Osteoblast (primary cell): ENCODE measurements around the gene JMJD1C. TPM values are rescaled to one million over a fixed set of nuclear protein-coding genes. Genes with fewer than 3 reads are reported as not detected.
"Not testable (repeated sequence)": the region's sequence is repeated elsewhere in the genome, so short reads cannot be mapped to it uniquely, and the experiment has no call there.

Experiments used
- DNase-seq: peaks from one replicate; pipeline ENCODE4 v3.0.0; 2011; ENCODE audit warnings: low spot score, mixed read lengths; ENCODE audit not compliant: insufficient read length; ENCODE audit errors: missing footprints
- H2AFZ ChIP-seq: 2 replicates; pipeline ENCODE4 v1.6.0; 2011; ENCODE audit warnings: mild to moderate bottlenecking, low read length
- H3K27ac ChIP-seq: 2 replicates; pipeline ENCODE4 v1.5.1; 2011; ENCODE audit warnings: mild to moderate bottlenecking, low read depth, low read length, moderate library complexity
- H3K27me3 ChIP-seq: 2 replicates; pipeline ENCODE4 v1.6.0; 2012; ENCODE audit warnings: mild to moderate bottlenecking, control low read depth, inconsistent platforms, low read length, moderate library complexity; ENCODE audit not compliant: insufficient read depth
- H3K36me3 ChIP-seq: 2 replicates; pipeline ENCODE4 v1.5.1; 2011; ENCODE audit warnings: mild to moderate bottlenecking, low read length, control low read depth, moderate library complexity; ENCODE audit not compliant: insufficient read depth
- H3K4me1 ChIP-seq: 2 replicates; pipeline ENCODE4 v1.5.1; 2011; ENCODE audit warnings: mild to moderate bottlenecking, low read length, control low read depth, moderate library complexity; ENCODE audit not compliant: insufficient read depth
- H3K4me2 ChIP-seq: 2 replicates; pipeline ENCODE4 v1.6.0; 2011; ENCODE audit warnings: mild to moderate bottlenecking, low read length; ENCODE audit not compliant: insufficient read depth
- H3K4me3 ChIP-seq: fragments of 200-600 bp; sonication (generic); 3 replicates; pipeline ENCODE4 v1.5.1; 2012; ENCODE audit warnings: mild to moderate bottlenecking, low read length, inconsistent platforms; ENCODE audit not compliant: insufficient read depth
- H3K79me2 ChIP-seq: 2 replicates; pipeline ENCODE4 v1.6.0; 2012; ENCODE audit warnings: mild to moderate bottlenecking, low read length, control low read depth, inconsistent platforms; ENCODE audit not compliant: insufficient read depth
- H3K9me3 ChIP-seq: 2 replicates; pipeline ENCODE4 v1.5.1; 2011; ENCODE audit warnings: low read depth, low read length, control low read depth
- H4K20me1 ChIP-seq: 2 replicates; pipeline ENCODE4 v1.6.0; 2012; ENCODE audit warnings: mild to moderate bottlenecking, low read length, control low read depth; ENCODE audit not compliant: insufficient read depth
- CTCF ChIP-seq: IDR thresholded peaks from 2 replicates; pipeline ENCODE4 v1.5.1; 2011; ENCODE audit warnings: mild to moderate bottlenecking, low read depth, low read length, moderate library complexity; ENCODE audit errors: extremely low read depth
- total RNA-seq: library from RNA; depleted of rRNA; stranded (reverse); fragments of >200 nt; gene quantifications from 2 replicates; pipeline ENCODE4 v1.2.3, GENCODE V29; 2012

Gene JMJD1C
- total RNA-seq, 1 donor, result 92.6 TPM

GRCh38 chr10:63286754-63287264 lies 179.0 kb downstream of the JMJD1C start:
- Histone ChIP-seq H3K36me3 (no peaks in the 10 kb centered on the region), H4K20me1 (peaks cover 12% of the 10 kb centered on the region), H3K27ac (no peak overlapping the region), H3K27me3 (no peaks in the 10 kb centered on the region), H3K4me3 (no peak overlapping the region), H3K4me2 (no peak overlapping the region), H3K4me1 (peaks cover 9% of the 10 kb centered on the region), H3K9me3 (no peaks in the 10 kb centered on the region), H2AFZ (no peak overlapping the region), H3K79me2 (peaks cover 68% of the 10 kb centered on the region)
- DNase-seq, result no peak
- TF ChIP-seq CTCF, result no peak

GRCh38 chr10:63286340-63286739 lies 179.4 kb downstream of the JMJD1C start:
- Histone ChIP-seq H3K79me2 (peaks cover 65% of the 10 kb centered on the region), H3K27ac (no peak overlapping the region), H3K4me2 (no peak overlapping the region), H3K4me1 (peaks cover 9% of the 10 kb centered on the region), H4K20me1 (peaks cover 12% of the 10 kb centered on the region), H3K4me3 (no peak overlapping the region), H3K9me3 (no peaks in the 10 kb centered on the region), H3K36me3 (no peaks in the 10 kb centered on the region), H3K27me3 (no peaks in the 10 kb centered on the region), H2AFZ (no peak overlapping the region)
- no peak for TF ChIP-seq CTCF
- DNase-seq, result no peak

- not testable (repeated sequence) for H3K27me3 ChIP-seq, H3K4me2 ChIP-seq, H3K4me3 ChIP-seq, H3K27ac ChIP-seq, H3K9me3 ChIP-seq, H2AFZ ChIP-seq, H3K4me1 ChIP-seq, DNase-seq, H3K36me3 ChIP-seq
- Histone ChIP-seq H4K20me1 (peaks cover 12% of the 10 kb centered on the region), H3K79me2 (peaks cover 62% of the 10 kb centered on the region)
Observed at GRCh38 chr10:63283901-63284300, 181.9 kb downstream of the JMJD1C start.

- H3K27me3 ChIP-seq, result no peaks in the 10 kb centered on the region
- H3K9me3 ChIP-seq, result no peaks in the 10 kb centered on the region
- no peaks in the 10 kb centered on the region for H3K36me3 ChIP-seq
- H3K79me2 ChIP-seq, result peaks cover 59% of the 10 kb centered on the region
- DNase-seq, result no peak
- H3K27ac ChIP-seq, result no peak overlapping the region
- TF ChIP-seq CTCF, result no peak
- H4K20me1 ChIP-seq, result peaks cover 12% of the 10 kb centered on the region
- peaks cover 9% of the 10 kb centered on the region for H3K4me1 ChIP-seq
- H2AFZ ChIP-seq, result no peak overlapping the region
- H3K4me2 ChIP-seq, result no peak overlapping the region
- H3K4me3 ChIP-seq, result no peak overlapping the region
Observed at GRCh38 chr10:63283093-63283492, 182.7 kb downstream of the JMJD1C start.
